GM12865 (cell line): ENCODE data around the gene CHKA.

Source experiments
- DNase-seq: peaks from one replicate; pipeline ENCODE4 v3.0.0; 2010; ENCODE audit warnings: low read depth
- H3K4me3 ChIP-seq: 2 replicates; pipeline ENCODE4 v1.5.1; 2011; ENCODE audit warnings: mild to moderate bottlenecking, low read depth, low read length, control low read depth
- CTCF ChIP-seq: IDR thresholded peaks from 2 replicates; pipeline ENCODE4 v1.5.1; 2011; ENCODE audit warnings: low read length, control low read depth, low read depth, inconsistent platforms; ENCODE audit not compliant: insufficient read depth; ENCODE audit errors: missing control alignments

Gene CHKA

DNA sequence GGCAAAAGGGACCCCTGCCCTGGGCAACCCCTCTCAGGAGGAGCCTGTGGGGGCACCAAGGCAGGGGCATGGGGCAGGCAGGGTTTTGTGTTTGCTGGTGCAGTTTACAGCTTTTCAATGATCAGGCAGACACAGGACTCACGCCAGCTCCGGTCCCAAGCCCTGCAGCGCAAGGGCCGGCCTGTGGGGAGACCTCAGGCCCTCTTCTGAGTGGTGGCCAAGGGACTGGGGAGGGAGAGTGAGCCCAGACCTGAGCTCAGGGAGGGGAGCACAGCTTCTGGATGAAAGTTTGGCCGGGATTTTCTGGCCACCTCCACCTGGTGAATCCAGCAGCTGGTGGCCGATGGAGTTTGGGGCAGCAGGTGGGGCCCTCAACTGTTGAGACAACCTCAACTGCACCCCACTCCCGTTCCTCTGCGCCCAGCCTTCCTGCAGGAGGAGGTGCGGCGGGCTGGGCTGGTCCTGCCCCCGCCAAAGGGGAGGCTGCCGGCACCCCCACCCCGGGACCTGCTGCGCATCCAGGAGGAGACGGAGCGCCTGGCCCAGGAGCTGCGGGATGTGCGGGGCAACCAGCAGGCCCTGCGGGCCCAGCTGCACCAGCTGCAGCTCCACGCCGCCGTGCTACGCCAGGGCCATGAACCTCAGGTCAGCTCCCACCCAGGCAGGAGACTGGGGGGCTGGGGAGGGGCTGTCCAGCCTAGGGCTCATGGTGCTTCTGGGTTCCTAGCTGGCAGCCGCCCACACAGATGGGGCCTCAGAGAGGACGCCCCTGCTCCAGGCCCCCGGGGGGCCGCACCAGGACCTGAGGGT is 78.8 kb downstream of the CHKA start:
- DNase-seq: no peak
- no peak overlapping the region for H3K4me3 ChIP-seq
- no peak for TF ChIP-seq CTCF

DNA sequence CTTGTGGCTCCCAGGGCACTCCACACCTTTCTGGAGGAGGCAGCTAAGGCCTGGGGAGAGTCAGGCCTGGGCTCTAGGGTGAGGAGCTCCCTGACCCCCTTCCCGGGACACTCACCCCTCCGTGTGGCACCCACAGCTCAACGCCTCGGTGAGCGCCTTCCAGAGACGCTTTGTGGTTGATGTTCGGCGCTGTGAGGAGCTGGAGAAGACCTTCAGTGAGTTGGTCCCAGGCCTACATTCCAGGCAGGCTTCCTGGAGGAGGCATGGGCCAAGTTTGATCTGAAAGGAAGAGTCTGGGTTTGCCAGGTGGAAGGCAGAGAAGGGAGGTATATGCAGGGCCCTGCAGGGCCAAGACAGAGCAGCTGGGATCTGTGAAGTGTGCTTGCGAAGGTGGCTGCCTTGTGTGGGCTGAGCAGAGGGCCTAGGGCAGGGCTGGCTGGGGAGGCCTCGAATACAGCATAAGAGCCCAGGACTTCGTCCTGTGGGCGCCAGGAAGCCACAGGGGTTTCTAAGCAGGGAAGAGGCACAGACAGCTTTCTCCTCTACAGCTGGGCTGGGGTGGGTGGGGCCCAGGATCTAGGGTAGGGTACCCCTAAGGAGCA is 79.5 kb downstream of the CHKA start:
- no peak for TF ChIP-seq CTCF
- DNase-seq: no peak
- no peak overlapping the region for H3K4me3 ChIP-seq

DNA sequence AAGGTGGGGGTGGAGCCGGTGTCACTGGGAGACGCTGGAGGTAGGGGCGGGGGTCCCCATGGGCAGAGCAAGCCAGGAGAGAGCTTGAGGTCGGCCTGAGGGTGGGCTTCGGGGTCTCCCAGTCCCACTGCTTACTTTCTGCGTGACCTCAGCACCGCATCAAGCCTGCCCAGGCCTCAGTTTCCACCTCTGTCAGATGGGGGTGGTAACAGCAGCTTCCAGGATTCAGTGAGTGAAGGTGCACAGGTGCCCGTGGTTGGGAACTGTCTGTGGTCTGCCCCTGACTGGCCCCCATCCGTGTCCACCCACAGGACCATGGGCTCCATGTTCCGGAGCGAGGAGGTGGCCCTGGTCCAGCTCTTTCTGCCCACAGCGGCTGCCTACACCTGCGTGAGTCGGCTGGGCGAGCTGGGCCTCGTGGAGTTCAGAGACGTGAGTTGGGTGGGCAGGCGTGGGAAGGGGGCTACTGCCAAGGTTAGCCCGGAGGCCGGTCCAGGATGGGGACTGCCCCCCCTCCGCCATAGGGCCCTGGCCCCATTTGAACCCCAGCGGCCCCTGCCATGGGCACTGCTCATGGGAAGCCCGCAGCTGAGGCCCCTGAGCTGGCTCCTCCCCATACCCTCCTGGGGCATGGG is 80.1 kb downstream of the CHKA start:
- no peak for DNase-seq
- no peak for TF ChIP-seq CTCF
- peak overlapping the region; percentile 93 for H3K4me3 ChIP-seq

DNA sequence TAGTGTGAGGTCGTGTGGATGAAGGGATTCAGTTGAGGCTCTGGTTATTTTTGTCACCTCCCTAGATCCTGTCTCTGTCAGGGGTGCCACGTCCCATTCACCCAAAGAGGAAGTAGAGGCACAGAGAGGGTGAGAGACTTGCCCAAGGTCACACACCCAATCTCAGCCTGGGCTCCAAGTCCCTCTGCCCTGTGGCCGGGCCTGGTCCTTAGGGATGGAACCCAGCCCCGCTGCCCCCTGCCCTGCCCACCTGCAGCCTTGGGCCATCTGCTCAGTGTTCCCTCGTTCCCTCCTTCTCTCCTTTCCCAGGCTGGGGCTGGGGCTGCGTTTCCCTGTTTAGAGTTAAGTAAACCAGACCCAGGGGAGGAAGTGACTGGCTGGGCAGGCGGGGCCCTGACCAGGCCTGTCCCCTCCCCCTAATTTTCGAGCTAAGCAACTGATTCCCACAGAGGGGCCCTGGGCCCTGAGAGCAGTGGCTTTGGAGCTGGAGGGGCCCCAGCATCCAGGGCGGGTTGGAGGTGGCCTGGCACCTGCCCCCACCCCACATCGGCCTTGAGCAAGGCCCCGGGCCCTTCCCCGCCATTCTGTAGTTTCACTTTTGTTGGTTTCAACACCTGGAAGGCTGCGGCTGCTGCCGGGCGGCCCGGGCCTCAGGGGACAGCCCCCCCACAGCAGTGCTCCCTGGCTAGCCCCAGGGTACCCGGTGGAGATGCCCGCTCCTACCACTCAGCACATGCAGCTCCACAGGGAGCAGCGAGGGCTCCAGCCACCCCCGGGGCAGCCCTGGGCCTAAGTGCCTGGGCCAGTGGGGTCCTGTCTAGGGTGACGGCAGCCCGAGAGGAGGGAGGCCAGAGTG is 80.9 kb downstream of the CHKA start:
- DNase-seq: peak; percentile 79
- H3K4me3 ChIP-seq: peak overlapping the region; percentile 93
- no peak for TF ChIP-seq CTCF

DNA sequence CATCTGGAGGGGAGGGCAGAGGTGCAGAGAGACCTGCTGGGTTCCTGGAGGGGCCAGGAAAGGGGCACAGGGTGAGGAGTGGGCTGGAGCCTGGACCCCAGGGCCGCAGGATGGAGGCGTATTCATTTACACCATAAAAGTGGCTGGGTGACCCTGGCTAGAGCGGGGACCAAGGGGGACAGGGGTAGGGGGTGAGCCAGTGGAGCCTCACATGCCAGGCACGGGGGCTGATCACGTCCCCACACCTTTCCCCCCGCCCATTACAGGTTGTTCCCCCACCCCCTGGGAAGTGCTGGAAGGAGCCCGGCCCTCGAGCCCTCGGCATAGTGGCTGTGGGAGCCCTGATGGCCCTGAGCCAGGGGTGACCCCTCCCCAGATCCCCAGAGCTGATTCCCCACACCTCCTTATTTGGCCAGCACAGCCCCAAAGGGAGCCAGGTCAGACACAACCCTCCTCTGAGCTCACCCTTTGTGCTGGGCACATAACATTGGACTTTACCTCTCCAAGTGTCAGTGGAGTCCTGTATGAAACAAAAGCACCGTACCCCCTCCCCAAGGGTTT is 81.6 kb downstream of the CHKA start:
- DNase-seq: no peak
- H3K4me3 ChIP-seq: peak overlapping the region; percentile 93
- TF ChIP-seq CTCF: no peak
